Panc1 (cell line): ENCODE data around the gene DENND2D. TPM values are rescaled to one million over a fixed set of nuclear protein-coding genes. Genes with fewer than 3 reads are reported as not detected.

Experiments
- ATAC-seq: fragments of 200-7000 bp; cut with Tn5 transposase; 2 replicates; pipeline ENCODE4 v1.9.1; 2020; ENCODE audit warnings: mild to moderate bottlenecking, moderate library complexity
- BruUV-seq: library from RNA; stranded (reverse); fragments of 400-500 nt; replicated peaks from 2 replicates; lab custom pipeline; 2021; lab: Mats Ljungman, UMichigan
- CTCF ChIA-PET: fragments of 300-600 bp; sonication (Branson Sonifier 250); formaldehyde crosslinking; loops from one replicate; lab custom pipeline; 2022; ENCODE audit warnings: antibody characterized with exemption; lab: Charles Lee
- POLR2A ChIA-PET: fragments of 300-600 bp; sonication (Branson Sonifier 250); formaldehyde crosslinking; loops from one replicate; lab custom pipeline; 2022; ENCODE audit warnings: antibody characterized with exemption; lab: Charles Lee
- DNase-seq: peaks from one replicate; pipeline ENCODE4 v3.0.0-alpha.2; 2010; ENCODE audit warnings: low read depth, low spot score
- H3K27ac ChIP-seq: 2 replicates; pipeline ENCODE4 v1.5.1; 2011; ENCODE audit warnings: mild to moderate bottlenecking, low read length, inconsistent platforms
- H3K27me3 ChIP-seq: fragments of 200-500 bp; sonication (Bioruptor generic); 2 replicates; pipeline ENCODE4 v1.6.0; 2014; ENCODE audit warnings: low read length, inconsistent platforms; ENCODE audit not compliant: control insufficient read depth, insufficient read depth
- H3K36me3 ChIP-seq: fragments of 200-500 bp; sonication (Bioruptor generic); 2 replicates; pipeline ENCODE4 v1.5.1; 2014; ENCODE audit warnings: inconsistent platforms, mild to moderate bottlenecking, low read length, moderate library complexity; ENCODE audit not compliant: control insufficient read depth, insufficient read depth
- H3K4me1 ChIP-seq: 2 replicates; pipeline ENCODE4 v1.5.1; 2011; ENCODE audit warnings: inconsistent platforms, mild to moderate bottlenecking, low read length, moderate library complexity; ENCODE audit not compliant: control insufficient read depth, insufficient read depth
- H3K4me3 ChIP-seq, 2 experiments: 2 replicates each; pipeline ENCODE4 v1.5.1; 2011 to 2012; ENCODE audit warnings: low read depth in 2 of 2, low read length in 2 of 2, mild to moderate bottlenecking in 2 of 2, inconsistent platforms in 1 of 2, moderate library complexity in 1 of 2
- H3K9me3 ChIP-seq: fragments of 200-500 bp; sonication (Bioruptor generic); 2 replicates; pipeline ENCODE4 v1.5.1; 2014; ENCODE audit warnings: low read depth, mild to moderate bottlenecking, inconsistent platforms, low read length, moderate library complexity; ENCODE audit not compliant: control insufficient read depth, insufficient read depth
- POLR2AphosphoS5 ChIP-seq: IDR thresholded peaks from 2 replicates; pipeline ENCODE4 v1.6.1; 2012; ENCODE audit warnings: mild to moderate bottlenecking, low read depth, low read length, moderate library complexity
- SIN3A ChIP-seq: IDR thresholded peaks from 2 replicates; pipeline ENCODE4 v1.6.1; 2012; ENCODE audit warnings: low read depth, mild to moderate bottlenecking, low read length, moderate library complexity, borderline replicate concordance; ENCODE audit not compliant: insufficient read depth
- TCF7L2 ChIP-seq: IDR thresholded peaks from 2 replicates; pipeline ENCODE4 v1.6.1; 2011; ENCODE audit warnings: mild to moderate bottlenecking, low read depth, low read length, inconsistent platforms
- in situ Hi-C: cut with HindIII; loops from 2 replicates; pipeline ENCODE4 v1.10.0; 2016; ENCODE audit warnings: low sequenced_read_pairs, low pct_unique_long_range_greater_than_20kb
- intact Hi-C: fragments of 100-400 bp; cut with micrococcal nuclease; formaldehyde crosslinking; loops from one replicate; pipeline ENCODE4 v1.10.0; 2022; ENCODE audit not compliant: unreplicated experiment
- total RNA-seq: library from RNA; stranded (reverse); gene quantifications from one replicate; pipeline ENCODE4 v1.2.1, GENCODE V29; 2021; ENCODE audit not compliant: unreplicated experiment
- TF ChIP-seq, protein P1 (sequence below): fragments of 450-650 bp; IDR thresholded peaks from 2 replicates; pipeline ENCODE4 v1.5.1; 2017; ENCODE audit warnings: mild to moderate bottlenecking
- TF ChIP-seq, protein P2 (sequence below), 2 experiments: IDR thresholded peaks; 2 replicates each; pipeline ENCODE4 v1.6.1; 2011 to 2012; ENCODE audit warnings: low read depth in 2 of 2, control low read depth in 1 of 2, low read length in 1 of 2, mild to moderate bottlenecking in 1 of 2, moderate library complexity in 1 of 2; ENCODE audit not compliant: insufficient read depth in 1 of 2

Gene DENND2D
- total RNA-seq, 1 experiment from 2014 or later, result 10.4 TPM

DNA sequence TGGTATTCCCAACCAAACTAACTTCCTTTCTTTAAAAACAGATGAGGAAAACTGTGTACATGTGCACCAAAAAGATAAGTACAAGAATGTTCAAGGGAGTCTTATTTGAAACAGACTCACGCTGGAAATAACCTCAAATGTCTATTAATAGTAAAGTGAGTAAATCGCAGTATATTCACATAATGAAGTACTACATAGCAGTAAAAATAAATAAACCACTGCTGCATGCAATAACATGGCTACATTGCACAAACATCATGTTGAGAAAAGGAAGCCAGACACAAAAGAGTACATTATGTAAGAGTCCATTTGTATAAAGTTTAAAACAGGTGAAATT lies 5.2 kb upstream of the DENND2D start:
- ChIA-PET CTCF (no interaction called here), POLR2A (no interaction called here)
- peaks cover 2% of the 10 kb centered on the region; the same call in 1 of the 2 replicates for H3K27me3 ChIP-seq
- DNase-seq (no peak), ATAC-seq (no peak)
- no peak overlapping the region for H3K4me3 ChIP-seq
- no peak overlapping the region for H3K27ac ChIP-seq
- intact Hi-C loops (no loop called here), in situ Hi-C loops (no loop called here)
- H3K36me3 ChIP-seq, result no peaks in the 10 kb centered on the region; the same call in 1 of the 2 replicates
- TF ChIP-seq, protein P1, sequence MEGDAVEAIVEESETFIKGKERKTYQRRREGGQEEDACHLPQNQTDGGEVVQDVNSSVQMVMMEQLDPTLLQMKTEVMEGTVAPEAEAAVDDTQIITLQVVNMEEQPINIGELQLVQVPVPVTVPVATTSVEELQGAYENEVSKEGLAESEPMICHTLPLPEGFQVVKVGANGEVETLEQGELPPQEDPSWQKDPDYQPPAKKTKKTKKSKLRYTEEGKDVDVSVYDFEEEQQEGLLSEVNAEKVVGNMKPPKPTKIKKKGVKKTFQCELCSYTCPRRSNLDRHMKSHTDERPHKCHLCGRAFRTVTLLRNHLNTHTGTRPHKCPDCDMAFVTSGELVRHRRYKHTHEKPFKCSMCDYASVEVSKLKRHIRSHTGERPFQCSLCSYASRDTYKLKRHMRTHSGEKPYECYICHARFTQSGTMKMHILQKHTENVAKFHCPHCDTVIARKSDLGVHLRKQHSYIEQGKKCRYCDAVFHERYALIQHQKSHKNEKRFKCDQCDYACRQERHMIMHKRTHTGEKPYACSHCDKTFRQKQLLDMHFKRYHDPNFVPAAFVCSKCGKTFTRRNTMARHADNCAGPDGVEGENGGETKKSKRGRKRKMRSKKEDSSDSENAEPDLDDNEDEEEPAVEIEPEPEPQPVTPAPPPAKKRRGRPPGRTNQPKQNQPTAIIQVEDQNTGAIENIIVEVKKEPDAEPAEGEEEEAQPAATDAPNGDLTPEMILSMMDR, result no peak
- TF ChIP-seq, protein P2, sequence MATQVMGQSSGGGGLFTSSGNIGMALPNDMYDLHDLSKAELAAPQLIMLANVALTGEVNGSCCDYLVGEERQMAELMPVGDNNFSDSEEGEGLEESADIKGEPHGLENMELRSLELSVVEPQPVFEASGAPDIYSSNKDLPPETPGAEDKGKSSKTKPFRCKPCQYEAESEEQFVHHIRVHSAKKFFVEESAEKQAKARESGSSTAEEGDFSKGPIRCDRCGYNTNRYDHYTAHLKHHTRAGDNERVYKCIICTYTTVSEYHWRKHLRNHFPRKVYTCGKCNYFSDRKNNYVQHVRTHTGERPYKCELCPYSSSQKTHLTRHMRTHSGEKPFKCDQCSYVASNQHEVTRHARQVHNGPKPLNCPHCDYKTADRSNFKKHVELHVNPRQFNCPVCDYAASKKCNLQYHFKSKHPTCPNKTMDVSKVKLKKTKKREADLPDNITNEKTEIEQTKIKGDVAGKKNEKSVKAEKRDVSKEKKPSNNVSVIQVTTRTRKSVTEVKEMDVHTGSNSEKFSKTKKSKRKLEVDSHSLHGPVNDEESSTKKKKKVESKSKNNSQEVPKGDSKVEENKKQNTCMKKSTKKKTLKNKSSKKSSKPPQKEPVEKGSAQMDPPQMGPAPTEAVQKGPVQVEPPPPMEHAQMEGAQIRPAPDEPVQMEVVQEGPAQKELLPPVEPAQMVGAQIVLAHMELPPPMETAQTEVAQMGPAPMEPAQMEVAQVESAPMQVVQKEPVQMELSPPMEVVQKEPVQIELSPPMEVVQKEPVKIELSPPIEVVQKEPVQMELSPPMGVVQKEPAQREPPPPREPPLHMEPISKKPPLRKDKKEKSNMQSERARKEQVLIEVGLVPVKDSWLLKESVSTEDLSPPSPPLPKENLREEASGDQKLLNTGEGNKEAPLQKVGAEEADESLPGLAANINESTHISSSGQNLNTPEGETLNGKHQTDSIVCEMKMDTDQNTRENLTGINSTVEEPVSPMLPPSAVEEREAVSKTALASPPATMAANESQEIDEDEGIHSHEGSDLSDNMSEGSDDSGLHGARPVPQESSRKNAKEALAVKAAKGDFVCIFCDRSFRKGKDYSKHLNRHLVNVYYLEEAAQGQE (IDR thresholded peaks at IDR 0.05; ENCODE audit: insufficient read depth in 1 of 2, low read depth in 2 of 2, low read length in 1 of 2), result no peak
- no peak for TF ChIP-seq POLR2AphosphoS5
- no peak for TF ChIP-seq SIN3A
- no peak for TF ChIP-seq TCF7L2
- no TSS peak for BruUV-seq
- no peaks in the 10 kb centered on the region for H3K9me3 ChIP-seq
- H3K4me1 ChIP-seq, result no peaks in the 10 kb centered on the region

GRCh38 chr1:111204983-111205713 lies 4.7 kb upstream of the DENND2D start:
- ChIA-PET CTCF (no interaction called here), POLR2A (no interaction called here)
- no peak for ATAC-seq
- no TSS peak for BruUV-seq
- peaks cover 2% of the 10 kb centered on the region; the same call in 1 of the 2 replicates for H3K27me3 ChIP-seq
- no peak overlapping the region for H3K27ac ChIP-seq
- TF ChIP-seq SIN3A (no peak), TCF7L2 (no peak), POLR2AphosphoS5 (no peak)
- TF ChIP-seq, protein P2 (IDR thresholded peaks at IDR 0.05; ENCODE audit: insufficient read depth in 1 of 2, low read depth in 2 of 2, low read length in 1 of 2), result no peak
- TF ChIP-seq, protein P1, result no peak
- intact Hi-C loops, result no loop called here
- DNase-seq, result no peak
- in situ Hi-C loops, result no loop called here
- no peaks in the 10 kb centered on the region for H3K4me1 ChIP-seq
- no peaks in the 10 kb centered on the region; the same call in 1 of the 2 replicates for H3K36me3 ChIP-seq
- peak overlapping the region; percentile 50 to 57; a peak in 2 of 4 replicates for H3K4me3 ChIP-seq
- H3K9me3 ChIP-seq, result no peaks in the 10 kb centered on the region
